Epithelial cell of proximal tubule (primary cell): ENCODE data around the gene VIPR1. TPM values are rescaled to one million over a fixed set of nuclear protein-coding genes. Genes with fewer than 3 reads are reported as not detected.

Experiments used
- DNase-seq: peaks from one replicate; pipeline ENCODE4 v3.0.0-alpha.2; 2011; ENCODE audit warnings: low read depth
- H3K4me3 ChIP-seq: 2 replicates; pipeline ENCODE4 v1.5.1; 2011; ENCODE audit warnings: low read depth, mild to moderate bottlenecking, low read length
- total RNA-seq: library from RNA; depleted of rRNA; stranded (reverse); fragments of >200 nt; gene quantifications from 2 replicates; pipeline ENCODE4 v1.2.3, GENCODE V29; 2015
- TF ChIP-seq, protein P1 (sequence below): conservative IDR thresholded peaks from 2 replicates; pipeline ENCODE4 v1.5.1; 2012; ENCODE audit warnings: low read depth, mild to moderate bottlenecking, low read length

The VIPR1 gene
- total RNA-seq, 1 donor from 2014 or later, result not detected

DNA sequence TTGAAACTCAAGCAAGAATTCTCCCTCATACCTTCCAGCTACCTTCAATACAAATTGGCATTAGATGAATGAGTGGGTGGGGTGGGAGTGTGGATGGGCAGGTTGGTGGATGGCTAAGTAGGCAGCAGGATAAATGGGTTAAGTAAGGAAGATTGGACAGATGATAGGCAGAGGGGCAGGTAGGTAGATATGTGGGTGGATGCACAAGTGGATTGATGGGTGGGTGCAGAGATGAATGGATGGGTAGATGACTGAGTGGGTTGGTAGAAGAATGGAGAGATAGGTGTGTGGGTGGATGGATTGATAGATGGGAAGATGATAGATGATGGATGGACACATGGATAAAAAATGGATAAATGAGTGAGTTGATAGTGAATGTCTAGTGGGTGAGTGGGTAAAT, 27.6 kb downstream of the VIPR1 start:
- no peak for DNase-seq
- no peak overlapping the region for H3K4me3 ChIP-seq
- TF ChIP-seq, protein P1, sequence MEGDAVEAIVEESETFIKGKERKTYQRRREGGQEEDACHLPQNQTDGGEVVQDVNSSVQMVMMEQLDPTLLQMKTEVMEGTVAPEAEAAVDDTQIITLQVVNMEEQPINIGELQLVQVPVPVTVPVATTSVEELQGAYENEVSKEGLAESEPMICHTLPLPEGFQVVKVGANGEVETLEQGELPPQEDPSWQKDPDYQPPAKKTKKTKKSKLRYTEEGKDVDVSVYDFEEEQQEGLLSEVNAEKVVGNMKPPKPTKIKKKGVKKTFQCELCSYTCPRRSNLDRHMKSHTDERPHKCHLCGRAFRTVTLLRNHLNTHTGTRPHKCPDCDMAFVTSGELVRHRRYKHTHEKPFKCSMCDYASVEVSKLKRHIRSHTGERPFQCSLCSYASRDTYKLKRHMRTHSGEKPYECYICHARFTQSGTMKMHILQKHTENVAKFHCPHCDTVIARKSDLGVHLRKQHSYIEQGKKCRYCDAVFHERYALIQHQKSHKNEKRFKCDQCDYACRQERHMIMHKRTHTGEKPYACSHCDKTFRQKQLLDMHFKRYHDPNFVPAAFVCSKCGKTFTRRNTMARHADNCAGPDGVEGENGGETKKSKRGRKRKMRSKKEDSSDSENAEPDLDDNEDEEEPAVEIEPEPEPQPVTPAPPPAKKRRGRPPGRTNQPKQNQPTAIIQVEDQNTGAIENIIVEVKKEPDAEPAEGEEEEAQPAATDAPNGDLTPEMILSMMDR, result no peak

DNA sequence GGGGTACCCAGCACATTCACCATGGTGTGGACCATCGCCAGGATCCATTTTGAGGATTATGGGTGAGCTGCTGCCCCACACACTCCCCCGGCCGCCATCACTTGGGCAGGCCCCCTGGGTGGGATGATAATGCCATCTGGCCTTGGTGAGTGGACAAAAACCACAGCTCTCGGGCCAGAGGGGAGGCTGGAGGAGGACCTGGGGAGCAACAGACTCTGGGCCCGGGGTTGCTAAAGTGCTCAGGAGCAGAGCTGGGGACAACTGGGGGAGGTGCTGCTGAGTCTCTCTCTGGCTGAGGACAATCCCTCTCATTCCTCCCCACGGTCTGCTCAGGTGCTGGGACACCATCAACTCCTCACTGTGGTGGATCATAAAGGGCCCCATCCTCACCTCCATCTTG, 29.0 kb downstream of the VIPR1 start:
- TF ChIP-seq, protein P1, result no peak
- H3K4me3 ChIP-seq, result no peak overlapping the region
- DNase-seq, result no peak

DNA sequence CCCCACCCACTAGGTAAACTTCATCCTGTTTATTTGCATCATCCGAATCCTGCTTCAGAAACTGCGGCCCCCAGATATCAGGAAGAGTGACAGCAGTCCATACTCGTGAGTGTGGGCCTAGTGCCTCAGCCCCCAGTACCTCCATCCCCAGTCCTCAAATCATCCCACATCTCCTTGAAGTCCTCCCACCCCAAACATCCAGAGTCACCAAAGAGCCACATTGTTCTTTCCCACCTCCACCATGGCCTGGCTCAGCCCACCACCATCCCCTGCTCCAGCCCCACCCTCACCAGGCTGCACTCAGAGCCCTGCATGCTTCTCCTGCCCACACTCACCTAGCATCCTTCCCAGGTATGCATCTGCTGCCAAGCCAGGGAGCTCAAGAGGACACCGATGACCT, 29.8 kb downstream of the VIPR1 start:
- no peak for DNase-seq
- H3K4me3 ChIP-seq, result no peak overlapping the region
- TF ChIP-seq, protein P1, result no peak

DNA sequence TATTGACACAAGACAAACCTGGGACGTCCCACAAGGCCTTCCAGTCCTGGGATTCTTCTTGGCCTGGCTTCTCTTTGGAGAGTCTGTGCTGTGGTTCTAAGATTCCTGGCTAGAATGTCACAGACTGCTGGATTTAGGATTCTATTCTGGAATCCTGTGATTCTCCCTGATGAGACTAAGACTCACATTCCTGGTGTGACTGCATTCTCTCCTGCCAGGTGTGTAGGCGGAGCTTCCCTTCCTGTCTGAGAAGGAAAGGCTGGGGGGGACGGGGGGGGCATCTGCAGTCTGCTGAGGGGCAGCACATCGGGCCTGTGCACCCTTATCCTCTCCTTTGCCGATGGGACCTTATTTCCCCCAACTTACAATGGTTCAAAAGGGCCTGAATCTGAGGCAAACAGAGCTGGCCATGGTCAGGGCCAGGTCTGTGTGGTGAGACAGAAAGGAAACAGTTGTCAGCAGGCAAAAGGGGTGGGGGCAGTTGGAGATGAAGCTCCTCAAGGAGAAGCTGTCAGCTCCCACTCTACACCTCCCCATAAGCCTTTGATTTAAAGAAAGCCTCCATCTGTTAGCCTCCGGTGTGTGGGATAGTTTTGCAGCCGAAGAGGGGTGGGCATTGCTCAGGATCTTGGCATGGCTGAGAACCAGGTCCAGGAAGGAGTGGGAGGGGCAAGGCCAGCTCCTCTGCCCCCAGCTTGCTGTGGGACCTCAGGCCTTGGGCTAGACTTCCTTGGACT, 30.9 kb downstream of the VIPR1 start:
- DNase-seq, result no peak
- TF ChIP-seq, protein P1, result no peak
- H3K4me3 ChIP-seq, result no peak overlapping the region

DNA sequence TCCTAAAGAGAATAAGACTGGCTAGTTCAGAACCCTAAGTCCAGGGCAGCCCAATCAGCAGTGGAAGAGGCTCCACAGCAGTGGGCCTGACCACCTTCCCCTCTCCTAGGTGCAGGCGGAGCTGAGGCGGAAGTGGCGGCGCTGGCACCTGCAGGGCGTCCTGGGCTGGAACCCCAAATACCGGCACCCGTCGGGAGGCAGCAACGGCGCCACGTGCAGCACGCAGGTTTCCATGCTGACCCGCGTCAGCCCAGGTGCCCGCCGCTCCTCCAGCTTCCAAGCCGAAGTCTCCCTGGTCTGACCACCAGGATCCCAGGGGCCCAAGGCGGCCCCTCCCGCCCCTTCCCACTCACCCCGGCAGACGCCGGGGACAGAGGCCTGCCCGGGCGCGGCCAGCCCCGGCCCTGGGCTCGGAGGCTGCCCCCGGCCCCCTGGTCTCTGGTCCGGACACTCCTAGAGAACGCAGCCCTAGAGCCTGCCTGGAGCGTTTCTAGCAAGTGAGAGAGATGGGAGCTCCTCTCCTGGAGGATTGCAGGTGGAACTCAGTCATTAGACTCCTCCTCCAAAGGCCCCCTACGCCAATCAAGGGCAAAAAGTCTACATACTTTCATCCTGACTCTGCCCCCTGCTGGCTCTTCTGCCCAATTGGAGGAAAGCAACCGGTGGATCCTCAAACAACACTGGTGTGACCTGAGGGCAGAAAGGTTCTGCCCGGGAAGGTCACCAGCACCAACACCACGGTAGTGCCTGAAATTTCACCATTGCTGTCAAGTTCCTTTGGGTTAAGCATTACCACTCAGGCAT, 33.7 kb downstream of the VIPR1 start:
- no peak for DNase-seq
- H3K4me3 ChIP-seq, result no peak overlapping the region
- TF ChIP-seq, protein P1, result peak; percentile 59

DNA sequence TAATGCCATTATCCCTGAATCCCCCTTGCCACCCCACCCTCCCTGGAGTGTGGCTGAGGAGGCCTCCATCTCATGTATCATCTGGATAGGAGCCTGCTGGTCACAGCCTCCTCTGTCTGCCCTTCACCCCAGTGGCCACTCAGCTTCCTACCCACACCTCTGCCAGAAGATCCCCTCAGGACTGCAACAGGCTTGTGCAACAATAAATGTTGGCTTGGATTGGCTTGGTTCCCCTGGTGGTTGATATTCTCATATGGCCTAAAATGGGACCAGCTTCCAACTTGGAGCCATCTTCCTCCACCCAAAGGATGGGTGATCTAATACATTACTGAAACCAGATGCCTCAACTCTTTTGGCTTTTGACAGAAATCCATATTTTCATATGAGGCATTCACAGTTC, 34.9 kb downstream of the VIPR1 start:
- H3K4me3 ChIP-seq, result no peak overlapping the region
- no peak for DNase-seq
- TF ChIP-seq, protein P1, result peak; percentile 2
